Endothelial cell (in vitro differentiated cells): ENCODE data around the gene NAA30. TPM values are rescaled to one million over a fixed set of nuclear protein-coding genes. Genes with fewer than 3 reads are reported as not detected.
"Not testable (repeated sequence)": the region's sequence is repeated elsewhere in the genome, so short reads cannot be mapped to it uniquely, and the experiment has no call there.

Experiments used
- DNase-seq: peaks from one replicate; pipeline ENCODE4 v3.0.0; 2021; ENCODE audit warnings: low spot score
- H3K27ac Mint-ChIP-seq: one replicate; pipeline ENCODE4 v1.8.0; 2021; ENCODE audit warnings: mixed read lengths, inconsistent platforms; ENCODE audit not compliant: unreplicated experiment
- H3K27me3 Mint-ChIP-seq: one replicate; pipeline ENCODE4 v1.8.0; 2021; ENCODE audit warnings: mild to moderate bottlenecking, moderate library complexity, mixed read lengths, inconsistent platforms; ENCODE audit not compliant: unreplicated experiment
- H3K36me3 Mint-ChIP-seq: one replicate; pipeline ENCODE4 v1.8.0; 2021; ENCODE audit warnings: mild to moderate bottlenecking, low read depth, mixed read lengths, inconsistent platforms; ENCODE audit not compliant: unreplicated experiment
- H3K4me1 Mint-ChIP-seq: one replicate; pipeline ENCODE4 v1.8.0; 2021; ENCODE audit warnings: mild to moderate bottlenecking, mixed read lengths, inconsistent platforms; ENCODE audit not compliant: unreplicated experiment
- H3K4me3 Mint-ChIP-seq: one replicate; pipeline ENCODE4 v1.8.0; 2021; ENCODE audit warnings: mild to moderate bottlenecking, mixed read lengths, inconsistent platforms; ENCODE audit not compliant: unreplicated experiment
- H3K9me3 Mint-ChIP-seq: one replicate; pipeline ENCODE4 v1.8.0; 2021; ENCODE audit warnings: mixed read lengths, inconsistent platforms; ENCODE audit not compliant: unreplicated experiment
- CTCF ChIP-seq: fragments of 200-600 bp; sonication (generic); IDR thresholded peaks from one replicate; pipeline ENCODE4 v1.5.0; 2021; ENCODE audit warnings: antibody characterized with exemption; ENCODE audit not compliant: unreplicated experiment
- long read RNA-seq: library from polyadenylated mRNA; unstranded; transcript quantifications from one replicate; pipeline ENCODE4 v2.0.0, GENCODE V29; 2020; ENCODE audit not compliant: unreplicated experiment
- total RNA-seq: library from RNA; stranded (reverse); fragmentation: NEBNext Ultra II Directional; extraction: Animal tissue kit (Norgen Biotek cat#: 25700); gene quantifications from one replicate; pipeline ENCODE4 v1.2.1, GENCODE V29; 2021; ENCODE audit not compliant: unreplicated experiment

NAA30 gene
- total RNA-seq, result 45.7 TPM
- long read RNA-seq, full-length matches to known transcripts, result 9 of 15 reads
- long read RNA-seq, partial matches to known transcripts, result 5 of 15 reads
- long read RNA-seq, other reads (novel, unspliced or antisense), result 1 of 15 reads

DNA sequence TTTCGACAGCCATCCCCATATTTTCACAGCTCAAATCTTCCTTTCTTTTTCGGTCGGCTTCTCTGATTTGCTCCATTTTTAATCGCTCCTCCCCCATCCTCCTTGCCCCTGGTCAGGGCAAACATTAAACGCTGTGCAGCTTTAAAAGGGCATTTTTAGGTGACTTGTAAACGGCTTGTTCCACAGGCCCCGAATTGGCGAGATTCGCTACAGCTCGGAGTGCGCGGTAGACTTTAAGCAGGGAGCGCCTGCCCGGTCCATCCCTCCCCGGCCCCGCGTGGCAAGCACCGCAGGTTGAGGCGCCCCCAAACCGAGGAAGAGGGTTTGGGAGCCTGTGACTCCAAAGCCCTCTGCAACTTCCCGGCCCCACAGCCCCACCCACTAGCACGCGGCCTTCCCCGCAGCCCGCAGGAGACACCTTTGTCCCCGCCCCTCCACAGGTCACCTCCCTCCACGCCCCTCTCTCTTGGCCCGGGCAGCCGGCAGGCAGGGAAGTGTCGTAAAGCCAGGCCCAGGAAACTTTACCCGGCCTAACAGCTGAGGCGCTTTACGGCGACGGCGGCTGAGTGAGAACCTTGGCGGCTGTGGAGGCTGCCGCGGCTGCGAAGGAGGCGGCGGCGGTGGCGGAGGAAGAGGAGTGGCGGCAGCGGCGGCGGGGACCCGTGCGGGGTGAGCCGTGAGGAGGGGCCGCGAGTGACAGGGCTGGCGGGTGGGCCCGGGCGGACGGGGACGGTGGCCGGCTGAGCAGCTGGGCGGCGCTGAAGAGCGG, at the start of gene NAA30:
TSS of gene NAA30 (plus strand) at position 550 of the 769 bp plus-strand sequence. CDS start 372 bp downstream, outside the sequence.
- Mint-ChIP-seq H3K4me3 (peak within 1 kb of the TSS; percentile 96), H3K27ac (peak within 1 kb of the TSS; percentile 81), H3K36me3 (peaks cover 14% of the 10 kb centered on the region), H3K4me1 (peaks cover 24% of the 10 kb centered on the region), H3K9me3 (no peaks in the 10 kb centered on the region), H3K27me3 (peaks cover 9% of the 10 kb centered on the region)
- no peak for TF ChIP-seq CTCF
- peak; percentile 90 for DNase-seq

DNA sequence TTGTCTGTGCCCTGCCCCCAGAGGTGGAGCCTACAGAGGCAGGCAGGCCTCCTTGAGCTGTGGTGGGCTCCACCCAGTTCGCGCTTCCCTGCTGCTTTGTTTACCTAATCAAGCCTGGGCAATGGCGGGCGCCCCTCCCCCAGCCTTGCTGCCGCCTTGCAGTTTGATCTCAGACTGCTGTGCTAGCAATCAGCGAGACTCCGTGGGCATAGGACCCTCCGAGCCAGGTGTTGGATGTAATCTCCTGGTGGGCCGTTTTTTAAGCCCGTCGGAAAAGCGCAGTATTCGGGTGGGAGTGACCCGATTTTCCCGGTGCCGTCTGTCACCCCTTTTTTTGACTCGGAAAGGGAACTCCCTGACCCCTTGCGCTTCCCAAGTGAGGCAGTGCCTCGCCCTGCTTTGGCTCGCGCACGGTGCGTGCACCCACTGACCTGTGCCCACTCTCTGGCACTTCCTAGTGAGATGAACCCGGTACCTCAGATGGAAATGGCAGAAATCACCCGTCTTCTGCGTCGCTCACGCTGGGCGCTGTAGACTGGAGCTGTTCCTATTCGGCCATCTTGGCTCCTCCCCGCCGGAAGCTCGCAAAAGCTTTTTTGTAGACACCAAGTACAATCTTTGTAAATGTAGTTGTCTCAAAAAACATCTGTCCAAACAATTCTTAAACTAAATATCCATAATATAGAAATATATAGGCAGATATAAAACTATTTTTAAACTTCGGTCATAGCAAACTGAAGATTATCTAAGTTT, 46.7 kb upstream of the NAA30 start:
- DNase-seq, H3K36me3 Mint-ChIP-seq, H3K27ac Mint-ChIP-seq, H3K4me3 Mint-ChIP-seq, H3K9me3 Mint-ChIP-seq, H3K27me3 Mint-ChIP-seq: not testable (repeated sequence)
- peaks cover 16% of the 10 kb centered on the region for H3K4me1 Mint-ChIP-seq

DNA sequence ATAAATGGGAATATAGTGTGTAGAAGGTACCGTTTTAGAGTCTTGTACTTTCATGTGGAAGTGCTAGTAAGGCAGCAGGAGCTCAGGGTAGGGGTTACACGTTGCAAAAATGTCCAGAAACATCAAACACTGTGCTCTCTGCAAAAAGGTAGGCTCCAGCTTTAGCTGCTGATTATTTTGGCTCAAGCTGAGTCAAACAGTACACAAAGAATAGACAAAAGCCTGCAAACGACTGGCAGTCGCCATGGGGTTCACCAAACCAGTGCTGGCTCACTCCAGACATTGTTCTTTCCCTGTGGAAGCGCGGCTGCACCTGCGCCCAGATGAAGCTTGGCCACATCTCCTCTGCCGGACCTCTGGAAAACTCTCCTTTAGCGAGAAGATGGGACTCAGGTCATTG, 45.3 kb upstream of the NAA30 start:
- Mint-ChIP-seq H3K4me3 (no peak overlapping the region), H3K27me3 (peaks cover 1% of the 10 kb centered on the region), H3K9me3 (no peaks in the 10 kb centered on the region), H3K27ac (no peak overlapping the region), H3K4me1 (peaks cover 23% of the 10 kb centered on the region), H3K36me3 (peaks cover 3% of the 10 kb centered on the region)
- no peak for DNase-seq
- no peak for TF ChIP-seq CTCF

- H3K4me3 Mint-ChIP-seq, result no peak overlapping the region
- H3K27ac Mint-ChIP-seq, result no peak overlapping the region
- H3K4me1 Mint-ChIP-seq, result peaks cover 26% of the 10 kb centered on the region
- no peaks in the 10 kb centered on the region for H3K9me3 Mint-ChIP-seq
- H3K27me3 Mint-ChIP-seq, result peaks cover 1% of the 10 kb centered on the region
- no peak for TF ChIP-seq CTCF
- no peak for DNase-seq
- peaks cover 3% of the 10 kb centered on the region for H3K36me3 Mint-ChIP-seq
These were observed 43.6 kb upstream of the NAA30 start for GRCh38 chr14:57346741-57347140.

DNA sequence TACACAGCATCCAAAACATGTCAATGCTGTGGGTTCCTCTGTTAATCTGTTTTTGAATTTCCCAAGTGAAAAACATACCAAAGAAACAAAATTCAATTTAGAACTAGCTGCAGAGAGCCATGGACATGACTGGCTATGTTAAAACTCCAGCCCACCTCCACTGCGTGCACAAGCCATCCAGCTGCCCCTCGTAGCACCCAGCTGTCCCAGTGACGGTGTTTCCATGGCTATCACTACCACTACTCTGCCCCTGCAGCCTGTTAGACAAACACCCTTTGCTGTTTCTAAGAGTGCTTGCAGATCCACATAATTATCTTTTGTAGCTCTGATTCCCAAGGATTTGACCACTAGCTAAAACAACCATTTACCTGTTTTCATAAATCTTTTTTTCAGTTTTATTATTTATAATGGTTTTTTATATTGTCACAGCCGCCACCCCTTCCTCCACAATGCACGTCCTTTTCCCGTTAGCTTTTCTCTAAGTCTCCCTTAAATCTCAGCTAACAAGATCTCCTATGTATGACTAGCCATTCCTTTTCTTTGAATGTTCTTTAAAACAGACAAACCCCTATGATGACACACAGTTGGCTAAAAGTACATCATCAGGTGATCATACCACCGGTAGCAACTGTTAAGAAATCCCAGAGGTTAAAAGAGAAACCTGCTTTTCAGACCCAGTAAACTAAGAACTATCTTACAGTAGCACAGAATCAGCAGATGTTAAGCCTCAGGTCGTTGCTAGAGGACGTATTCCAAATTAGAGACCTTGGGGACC, 37.8 kb upstream of the NAA30 start:
- DNase-seq, result no peak
- Mint-ChIP-seq H3K36me3 (no peaks in the 10 kb centered on the region), H3K4me3 (no peak overlapping the region), H3K27ac (no peak overlapping the region), H3K4me1 (peaks cover 15% of the 10 kb centered on the region), H3K27me3 (peaks cover 1% of the 10 kb centered on the region), H3K9me3 (no peaks in the 10 kb centered on the region)
- no peak for TF ChIP-seq CTCF
